SHP77 (cell line): ENCODE results near the gene LCP1.
"Not testable (repeated sequence)": the region's sequence is repeated elsewhere in the genome, so short reads cannot be mapped to it uniquely, and the experiment has no call there.

Experiments
- DNase-seq, 2 experiments: peaks; one replicate each; lab custom pipeline; 2025; lab: John Stamatoyannopoulos, UW

Gene LCP1

DNA sequence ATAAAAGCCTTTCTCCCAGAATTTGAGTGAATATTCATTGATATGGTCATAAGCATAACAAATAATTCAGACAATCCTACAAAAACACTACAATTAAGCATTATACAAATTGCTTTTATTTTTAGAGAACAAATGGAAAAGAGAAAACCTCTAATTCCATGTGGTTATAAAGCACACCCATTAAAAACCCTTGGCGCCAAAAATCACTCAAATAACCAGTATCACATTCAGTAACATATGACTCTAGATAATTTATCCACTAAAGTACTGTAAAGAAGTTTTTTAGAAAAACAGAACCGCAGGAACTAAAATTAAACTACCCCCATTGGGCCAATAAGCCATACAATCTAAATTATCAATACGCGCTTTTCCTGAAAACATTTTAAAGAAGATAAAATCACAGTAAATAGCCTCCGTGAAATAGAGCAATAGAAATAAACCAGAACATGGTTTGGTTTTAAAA lies 569 bp downstream of the LCP1 start:
- DNase-seq: no peak

DNA sequence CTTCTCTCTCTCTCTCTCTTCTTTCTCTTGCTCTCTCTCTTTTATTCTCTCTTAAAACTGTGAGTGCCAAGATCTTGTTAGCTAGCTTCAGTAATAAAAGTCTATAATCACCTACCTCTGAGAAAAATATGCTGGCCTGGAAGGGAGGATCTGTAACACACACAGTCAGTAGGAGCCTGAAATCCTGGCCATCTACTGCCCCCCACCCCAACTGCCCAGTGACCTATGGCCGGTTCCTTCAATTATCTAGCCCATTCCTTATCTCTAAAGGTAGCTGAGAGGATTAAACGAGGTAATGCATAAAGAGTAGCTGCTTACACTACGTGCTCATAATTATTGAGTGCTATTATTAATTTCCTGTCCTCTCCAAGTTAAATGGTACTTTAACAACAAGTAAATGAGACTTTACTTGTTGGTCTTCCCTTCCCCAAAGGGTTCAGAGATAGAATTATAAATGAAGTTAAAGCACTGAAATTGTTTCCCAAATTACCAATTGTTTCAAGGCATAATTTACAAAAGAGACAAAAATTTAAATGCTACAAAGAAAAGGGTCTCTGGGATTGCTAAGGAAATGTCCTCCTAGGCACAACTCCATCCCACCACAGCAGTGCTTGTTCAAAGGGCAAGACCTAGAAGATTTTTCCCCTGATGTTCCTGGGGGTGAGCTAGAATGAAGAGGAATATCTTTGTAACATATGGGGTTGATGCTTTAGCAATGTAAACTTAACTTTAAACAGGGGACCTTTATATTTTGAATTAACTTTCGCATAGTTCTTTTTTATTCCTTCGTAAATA lies 1.8 kb downstream of the LCP1 start:
- no peak for DNase-seq

DNA sequence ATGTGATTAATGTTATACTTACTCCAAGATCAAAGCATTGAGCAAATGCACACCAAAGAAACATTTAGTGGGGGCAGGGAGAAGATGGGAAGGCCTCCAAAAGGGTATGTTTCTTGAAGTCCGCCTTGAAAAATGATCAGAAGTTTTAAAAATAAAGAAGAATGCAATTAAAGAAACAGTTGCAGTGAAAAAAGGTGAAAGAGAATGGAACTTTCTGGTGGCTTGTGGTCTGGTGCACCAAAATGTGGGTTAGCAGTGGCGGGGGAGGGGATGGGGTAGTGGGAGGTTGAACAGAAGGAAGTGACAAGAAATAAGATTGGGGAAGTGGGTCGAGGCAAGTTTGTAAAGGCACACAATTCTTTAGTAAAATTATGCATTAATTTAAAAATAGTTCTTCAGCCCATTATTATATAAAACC lies 2.5 kb downstream of the LCP1 start:
- no peak for DNase-seq

DNA sequence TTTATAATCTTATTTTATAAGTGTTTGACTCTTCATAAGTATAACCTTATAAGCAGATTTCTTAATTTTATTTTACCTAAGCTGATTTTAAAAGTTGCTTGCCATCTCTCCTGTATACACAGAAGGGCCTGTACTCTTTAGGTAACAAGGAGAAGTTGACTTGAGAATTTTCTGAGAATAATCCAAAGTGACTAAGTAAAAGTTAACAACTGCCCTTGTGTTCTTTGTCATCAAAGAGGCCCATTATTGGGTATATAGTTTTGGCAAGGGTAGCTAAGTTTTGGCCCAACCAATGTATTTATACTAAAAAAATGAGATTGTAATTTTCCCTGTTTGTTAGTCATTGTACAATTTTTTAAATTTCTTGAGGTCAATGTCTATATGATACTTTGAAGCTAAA lies 3.2 kb downstream of the LCP1 start:
- no peak for DNase-seq

DNA sequence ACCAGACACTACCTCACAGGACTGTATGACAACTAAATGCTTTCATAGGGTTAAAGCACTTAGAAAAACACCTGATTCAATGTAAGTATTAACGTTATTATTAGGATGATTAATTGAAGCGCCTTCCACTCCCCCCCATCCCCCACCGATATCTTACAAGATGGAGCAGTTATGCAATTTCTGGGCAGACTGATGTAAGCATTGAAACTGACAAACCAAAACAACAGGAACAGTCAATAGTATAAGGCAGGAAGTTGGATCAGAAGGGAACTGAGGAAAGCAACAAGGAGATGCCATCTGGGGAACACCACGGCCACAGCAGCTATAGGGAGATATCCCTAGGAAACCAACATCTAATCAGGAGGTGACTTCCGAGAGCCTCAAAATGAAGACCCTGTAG lies 3.8 kb downstream of the LCP1 start:
- no peak for DNase-seq

DNA sequence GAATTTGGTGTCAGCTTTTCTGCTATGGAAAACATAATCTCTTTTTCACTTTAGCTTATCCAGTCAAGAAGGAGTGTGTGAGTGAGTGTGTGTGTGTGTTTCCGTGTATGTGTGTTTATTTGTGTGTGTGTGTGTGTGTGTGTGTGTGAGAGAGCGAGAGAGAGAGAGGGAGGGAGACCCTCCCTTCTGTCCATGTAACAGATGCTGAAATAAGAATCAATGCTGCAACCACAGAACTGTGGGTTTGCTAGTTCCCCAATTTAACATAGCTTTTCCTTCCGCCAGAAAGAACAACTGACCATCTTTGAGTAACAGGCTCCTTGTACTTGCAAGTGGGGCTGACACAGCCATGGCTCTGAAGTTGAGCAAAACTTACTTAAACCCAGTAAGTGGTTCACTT lies 5.2 kb downstream of the LCP1 start:
- DNase-seq: no peak

DNA sequence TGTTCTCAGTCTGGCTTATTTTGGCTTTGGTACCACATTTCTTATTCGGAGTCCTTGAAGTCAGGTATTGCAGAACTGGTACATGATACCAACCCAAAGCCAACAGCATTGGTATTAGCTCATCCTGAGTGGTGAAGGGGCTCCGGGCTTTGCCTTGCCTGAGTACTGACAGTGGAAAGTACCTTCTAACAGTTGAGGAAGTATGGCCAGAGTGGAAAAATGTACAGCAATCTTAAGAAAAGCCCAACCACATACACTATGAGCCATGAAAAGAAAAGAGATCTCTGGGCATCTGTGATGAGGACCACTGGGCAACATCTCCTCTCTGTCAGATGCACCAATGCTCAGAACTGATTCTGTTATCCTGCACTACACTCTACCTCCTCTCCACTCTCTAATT lies 8.3 kb downstream of the LCP1 start:
- DNase-seq: no peak

DNA sequence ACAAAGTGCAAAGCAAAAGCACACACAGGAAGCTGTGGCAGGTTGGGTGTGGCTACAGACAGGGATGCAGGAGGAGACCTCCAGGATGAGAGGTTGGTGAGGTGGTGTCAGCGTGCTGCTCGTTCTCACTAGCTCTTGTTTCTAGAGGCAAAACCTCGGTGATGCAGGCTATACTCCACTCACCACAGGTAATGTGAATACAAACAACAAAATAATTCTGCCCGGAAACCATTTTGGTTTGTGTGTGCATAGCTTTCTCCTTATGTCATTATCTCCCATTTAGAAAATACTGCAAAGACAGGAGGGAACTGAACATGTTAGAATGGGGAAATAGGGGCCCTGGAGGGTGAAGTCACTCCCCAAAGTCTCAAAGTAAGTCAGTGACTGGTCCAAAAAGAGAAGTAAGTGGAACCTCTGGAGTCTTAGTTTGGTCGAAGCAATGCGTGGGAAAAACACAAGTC lies 9.4 kb downstream of the LCP1 start:
- DNase-seq: no peak

DNA sequence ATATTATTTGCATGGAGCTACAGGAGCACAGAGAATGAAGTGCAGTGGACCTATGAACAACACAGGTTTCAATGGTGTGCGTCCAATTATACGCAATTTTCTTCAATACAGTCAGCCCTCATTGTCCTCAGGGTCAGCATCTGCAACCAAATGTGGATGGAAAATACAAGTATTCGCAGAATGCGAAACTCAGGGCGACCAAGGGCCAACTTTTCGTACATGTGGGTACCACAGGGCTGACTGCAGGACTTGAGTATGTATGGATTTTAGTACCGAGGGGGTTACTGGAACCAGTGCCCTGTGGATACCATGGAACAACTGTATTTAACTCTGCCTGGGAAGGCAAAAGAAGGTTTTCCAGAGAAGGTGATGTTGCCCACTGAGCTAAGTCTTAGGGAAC lies 10.2 kb downstream of the LCP1 start:
- no peak for DNase-seq

DNA sequence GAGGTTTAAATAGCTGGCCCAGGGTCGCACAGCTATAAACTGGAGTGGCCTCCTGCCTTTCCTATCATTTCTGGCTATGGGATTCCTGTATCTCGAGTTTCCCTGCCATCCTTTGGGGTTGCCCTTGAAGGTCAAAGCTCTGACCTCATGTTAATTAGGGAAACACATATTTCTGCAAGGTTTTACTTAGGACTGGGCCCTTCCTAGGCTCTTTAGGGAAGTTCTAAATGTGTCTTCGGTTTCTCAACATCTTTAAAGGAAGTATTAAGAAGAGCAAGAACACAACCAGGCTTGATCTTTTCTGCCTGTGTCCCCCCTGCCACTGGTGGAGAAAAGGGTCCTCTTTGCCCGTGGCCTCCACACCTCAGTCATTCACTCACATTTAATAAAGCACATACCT lies 10.8 kb downstream of the LCP1 start:
- DNase-seq: no peak

DNA sequence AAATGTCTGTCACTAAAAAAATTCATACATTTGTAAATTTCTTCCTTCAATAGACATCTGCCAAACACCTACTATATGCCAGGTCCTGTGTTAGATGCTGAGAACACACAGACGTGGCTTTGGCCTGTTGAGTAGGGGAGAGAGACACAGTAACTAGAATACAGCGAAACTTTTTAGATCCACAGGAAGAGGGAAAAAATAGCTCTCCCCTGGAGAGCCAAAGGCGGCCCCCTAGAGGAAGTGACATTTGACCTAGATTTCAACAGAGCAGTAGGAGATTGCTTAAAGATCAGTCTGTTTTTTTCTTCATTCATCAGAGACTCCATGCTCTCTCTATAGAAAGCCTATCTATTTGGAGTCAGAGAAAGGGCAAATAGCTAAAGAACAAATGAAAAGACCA lies 11.3 kb downstream of the LCP1 start:
- DNase-seq: no peak

DNA sequence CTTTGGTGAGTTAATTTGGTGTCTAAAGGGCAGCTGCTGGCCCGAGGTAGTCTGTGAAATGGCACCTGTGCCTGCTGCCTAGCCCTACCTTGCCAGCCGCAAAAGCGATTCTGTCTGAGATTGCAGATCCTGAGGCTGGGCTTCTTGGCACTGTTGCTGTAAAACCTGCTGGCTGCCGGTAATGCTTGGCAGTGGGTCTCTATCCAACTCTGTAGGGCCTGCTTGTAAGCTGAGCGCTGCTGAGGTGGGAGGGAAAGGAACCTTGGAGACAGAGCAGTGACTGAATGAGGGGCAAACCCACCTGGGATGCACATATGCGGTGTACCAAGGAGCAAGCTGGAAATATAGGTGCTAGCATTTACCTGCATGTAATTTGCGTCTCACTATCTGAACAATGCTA lies 11.7 kb downstream of the LCP1 start:
- DNase-seq: no peak

DNA sequence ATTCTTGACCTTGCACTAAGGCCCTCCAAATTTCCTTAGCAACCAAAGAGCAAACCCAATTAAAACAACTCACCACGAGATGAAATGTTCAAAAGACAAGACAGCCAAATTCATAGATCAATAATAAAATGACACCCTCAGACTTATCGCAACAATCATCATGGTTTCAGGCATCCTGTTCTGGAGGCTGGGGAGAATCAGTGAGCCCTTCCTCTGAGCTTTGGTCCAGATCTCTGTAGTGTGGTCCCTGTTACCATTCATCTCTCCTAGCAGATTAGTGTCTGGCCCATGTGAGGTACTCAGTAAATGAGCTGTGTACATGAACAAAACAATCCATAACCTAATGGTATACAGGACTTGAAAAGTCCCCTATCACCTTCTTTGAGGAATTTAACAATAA lies 12.2 kb downstream of the LCP1 start:
- no peak for DNase-seq

DNA sequence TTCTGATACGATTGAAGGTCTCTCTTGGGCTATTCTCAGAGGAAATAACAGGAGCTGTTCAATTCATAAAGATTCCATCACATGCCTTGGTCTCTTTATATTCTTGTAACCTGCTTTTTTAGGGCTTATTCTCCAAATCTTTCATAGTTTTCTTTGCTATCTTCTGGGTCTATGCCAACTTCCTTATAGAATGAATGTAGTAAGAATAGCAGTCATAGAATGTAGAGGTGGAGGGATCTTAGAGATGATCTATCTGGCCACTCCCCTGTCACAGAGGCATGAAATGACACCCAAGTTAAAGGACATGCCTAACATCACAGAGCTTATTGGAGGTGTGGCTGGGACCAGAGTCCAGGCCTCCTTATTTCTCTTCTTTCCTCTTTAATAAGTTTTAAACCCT lies 13.2 kb downstream of the LCP1 start:
- no peak for DNase-seq

DNA sequence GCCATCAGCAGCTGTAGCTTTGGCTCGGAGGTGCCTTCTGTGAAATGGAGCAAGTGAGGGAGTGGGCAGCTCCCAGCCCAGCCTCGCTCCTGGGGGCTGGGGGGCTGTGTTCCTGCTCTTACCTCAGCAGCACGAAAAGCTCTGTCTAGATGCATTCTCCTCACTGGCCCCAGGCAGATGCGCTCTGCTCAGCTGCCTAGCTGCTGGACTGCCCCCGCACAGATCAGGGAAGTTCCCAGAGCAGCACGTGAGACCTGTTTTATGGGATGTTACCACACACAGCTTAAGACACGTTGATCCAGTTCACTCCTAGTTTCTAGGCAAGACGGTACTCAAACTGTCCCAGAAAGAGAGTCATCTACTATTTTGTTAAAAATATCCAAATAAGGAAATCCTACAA lies 13.6 kb downstream of the LCP1 start:
- no peak for DNase-seq

DNA sequence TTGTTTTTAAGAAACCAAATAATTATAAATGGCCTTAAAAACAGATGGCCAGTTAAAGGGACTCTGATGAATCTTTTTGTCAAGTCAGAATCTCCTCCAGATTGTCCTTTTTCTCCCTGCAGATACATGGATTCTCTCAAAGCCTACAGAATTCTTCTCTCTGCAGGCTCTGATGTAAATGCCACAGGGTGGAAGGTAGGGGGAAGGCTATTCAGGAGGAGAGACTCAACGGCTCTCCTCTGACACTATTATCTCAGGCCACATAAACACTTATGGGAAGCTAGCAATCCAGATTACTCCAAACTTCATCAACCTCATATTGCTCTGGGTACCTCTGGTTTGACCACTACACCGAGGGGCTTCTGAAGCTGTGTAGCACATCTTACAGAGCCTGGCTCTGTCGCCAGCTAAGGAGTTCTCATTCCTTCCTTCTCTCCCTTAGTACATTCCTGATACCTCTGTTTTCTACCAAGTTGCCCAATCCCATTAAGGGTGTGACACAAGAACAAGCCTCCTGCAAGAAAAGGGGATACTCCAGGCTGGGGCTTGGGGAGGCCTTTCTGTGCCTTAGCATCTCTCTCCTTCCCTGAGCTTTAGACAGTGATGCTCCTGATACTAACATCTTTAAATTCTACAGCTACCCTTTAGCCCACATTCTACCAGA lies 14.9 kb downstream of the LCP1 start:
- no peak for DNase-seq

DNA sequence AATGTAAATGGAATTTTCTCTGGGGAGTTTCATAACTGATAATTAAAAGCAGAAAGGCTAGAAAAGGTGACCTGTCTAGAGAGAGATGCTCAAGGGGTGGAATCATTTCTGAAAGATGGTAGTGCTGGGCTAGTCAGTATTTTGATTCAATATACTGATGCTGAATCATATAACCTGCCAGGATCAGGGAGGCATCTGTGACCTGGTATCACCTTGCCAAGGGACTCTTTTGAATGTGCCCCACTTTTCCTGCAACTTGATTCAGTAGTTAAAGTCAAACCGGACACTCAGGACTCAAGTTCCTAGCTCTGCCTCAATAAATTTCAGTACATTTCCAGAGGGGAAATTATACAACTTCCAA lies 15.8 kb downstream of the LCP1 start:
- DNase-seq: no peak

DNA sequence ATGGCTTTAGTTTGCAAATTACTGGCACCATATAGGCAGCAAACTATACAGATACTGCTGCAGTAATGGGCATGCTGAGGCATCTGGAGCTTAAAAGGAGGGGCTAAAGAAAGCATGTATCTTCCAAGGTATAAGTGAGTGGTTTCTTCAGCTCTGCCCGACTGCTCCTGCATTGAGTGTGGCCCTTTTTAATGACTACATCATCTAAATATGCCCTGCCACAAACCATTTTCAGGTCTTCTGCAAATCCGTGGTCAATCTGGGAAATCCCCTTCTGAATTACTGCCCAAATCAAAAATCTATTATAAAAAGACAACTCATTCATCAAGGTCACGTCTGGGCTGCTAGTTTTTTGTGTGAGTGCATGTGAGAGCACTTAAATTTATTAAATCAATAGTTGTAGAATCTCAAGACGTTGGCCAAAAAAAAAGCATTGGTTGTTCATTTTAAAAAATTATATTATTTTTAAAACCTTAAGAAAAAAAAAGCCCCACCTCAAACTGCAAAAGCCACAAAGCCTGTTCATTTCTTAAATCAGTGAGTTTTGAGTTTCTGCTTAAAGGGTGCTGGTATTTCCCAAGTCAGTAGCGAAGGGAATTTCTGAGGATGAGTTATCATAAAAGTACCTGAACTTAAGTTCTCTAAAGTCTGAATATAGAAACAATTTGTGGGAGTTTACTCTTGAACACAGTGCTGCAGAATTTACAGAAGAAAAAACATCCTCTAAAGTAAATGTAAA lies 16.3 kb downstream of the LCP1 start:
- DNase-seq: no peak

DNA sequence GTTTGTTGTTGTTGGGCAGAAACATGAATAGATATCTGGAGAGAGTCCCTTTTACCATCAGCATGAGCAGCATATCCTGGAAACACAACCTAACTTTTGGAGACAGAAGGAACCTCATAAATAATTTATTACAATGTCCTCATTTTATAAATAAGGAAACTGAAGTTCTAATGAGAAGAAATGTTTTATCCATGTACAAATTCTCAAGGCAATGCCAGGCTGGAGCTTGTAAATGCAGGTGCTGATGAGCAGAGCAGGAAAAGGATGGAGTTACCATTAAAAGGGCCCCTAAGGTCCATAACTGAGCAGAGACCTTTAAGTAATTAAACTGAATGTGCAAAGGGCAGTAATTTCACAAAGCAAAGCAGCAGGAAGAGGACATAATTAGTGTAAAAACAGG lies 17.3 kb downstream of the LCP1 start:
- no peak for DNase-seq

DNA sequence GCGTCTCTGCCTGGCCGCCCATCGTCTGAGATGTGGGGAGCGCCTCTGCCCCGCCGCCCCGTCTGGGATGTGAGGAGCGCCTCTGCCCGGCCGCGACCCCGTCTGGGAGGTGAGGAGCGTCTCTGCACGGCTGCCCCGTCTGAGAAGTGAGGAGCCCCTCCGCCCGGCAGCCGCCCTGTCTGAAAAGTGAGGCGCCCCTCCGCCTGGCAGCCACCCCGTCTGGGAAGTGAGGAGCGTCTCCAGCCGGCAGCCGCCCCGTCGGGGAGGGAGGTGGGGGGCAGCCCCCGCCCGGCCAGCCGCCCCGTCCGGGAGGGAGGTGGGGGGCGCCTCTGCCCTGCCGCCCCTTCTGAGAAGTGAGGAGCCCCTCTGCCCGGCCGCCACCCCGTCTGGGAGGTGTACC lies 19.2 kb downstream of the LCP1 start:
- not testable (repeated sequence) for DNase-seq

DNA sequence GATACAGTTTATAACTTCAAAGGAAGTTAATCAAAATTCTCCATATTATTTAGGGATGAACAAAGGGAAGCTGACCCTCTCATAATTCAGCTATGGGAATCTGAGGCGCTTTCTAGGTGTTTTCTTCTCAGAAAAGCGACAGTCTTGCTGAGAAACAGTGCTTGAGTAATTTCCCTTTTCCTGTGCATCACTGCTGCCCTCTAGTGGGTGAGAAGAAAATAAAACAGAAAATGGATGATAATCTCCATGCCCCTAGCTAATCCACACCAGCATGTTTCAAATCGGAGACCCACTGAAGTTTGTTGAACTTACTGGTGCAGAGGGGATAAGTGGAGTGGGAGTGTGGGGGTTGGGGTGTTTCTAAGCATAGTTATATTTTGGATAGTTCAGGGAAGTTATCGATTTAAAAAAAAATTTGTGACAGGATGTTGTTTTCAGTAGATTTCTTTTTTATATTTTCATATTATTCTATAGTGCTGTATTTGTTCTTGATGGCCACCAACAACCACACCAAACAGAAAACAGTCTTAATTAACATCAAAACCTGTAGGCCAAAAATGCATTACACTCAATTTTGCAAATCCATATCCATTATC lies 21.4 kb downstream of the LCP1 start:
- peak in 1 of 2 experiments; percentile 26 for DNase-seq

DNA sequence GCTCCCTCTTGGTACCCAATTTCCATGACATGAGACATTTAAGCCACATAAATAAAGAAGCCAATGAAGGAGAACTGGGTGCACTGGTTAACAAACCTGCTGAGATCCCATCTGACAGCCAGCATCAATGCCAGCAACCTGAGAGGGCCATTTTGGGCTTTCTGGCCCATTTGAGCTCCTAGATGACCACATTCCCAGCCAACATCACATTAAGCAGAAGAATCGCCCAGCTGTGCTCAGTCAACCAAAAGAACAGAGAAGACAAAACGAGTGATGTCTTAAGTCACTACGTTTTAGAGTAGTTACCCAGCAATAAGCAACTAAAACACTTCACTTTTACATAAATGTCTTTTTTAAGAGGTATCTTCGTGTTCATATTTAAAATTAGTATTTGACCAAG lies 21.9 kb downstream of the LCP1 start:
- DNase-seq: no peak

DNA sequence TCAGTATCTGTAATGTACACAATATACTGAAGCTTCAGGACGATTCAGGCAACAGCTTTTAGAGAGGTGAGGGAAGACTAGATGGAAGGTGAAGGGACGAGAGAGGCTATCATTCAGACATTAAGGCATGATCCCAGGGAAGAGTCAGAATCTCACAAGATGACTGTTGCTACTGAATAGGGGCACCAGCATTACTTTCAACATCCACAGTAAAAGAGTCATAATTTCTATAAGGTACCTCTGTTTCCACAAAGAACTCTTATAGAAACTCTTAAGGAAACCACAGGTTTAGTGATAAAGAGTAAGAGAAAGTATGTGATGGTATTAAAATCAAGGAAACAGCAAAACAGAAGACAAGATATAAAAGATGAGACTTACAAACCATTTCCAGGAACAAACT lies 23.0 kb downstream of the LCP1 start:
- DNase-seq: no peak
